Neuron (in vitro differentiated cells): ENCODE measurements around the gene FIGNL2.

Experiments used
- H2AFZ ChIP-seq: one replicate; pipeline ENCODE4 v1.6.1; 2013; ENCODE audit warnings: low read depth, mild to moderate bottlenecking, inconsistent platforms, low read length, moderate library complexity
- H3K27me3 ChIP-seq: one replicate; pipeline ENCODE4 v1.6.1; 2013; ENCODE audit warnings: low read length; ENCODE audit not compliant: insufficient read depth
- H3K36me3 ChIP-seq: one replicate; pipeline ENCODE4 v1.6.1; 2013; ENCODE audit warnings: low read length; ENCODE audit not compliant: insufficient read depth
- H3K4me1 ChIP-seq: one replicate; pipeline ENCODE4 v1.6.1; 2013; ENCODE audit warnings: low read length; ENCODE audit not compliant: insufficient read depth
- H3K4me3 ChIP-seq: 2 replicates; pipeline ENCODE4 v1.5.1; 2013; ENCODE audit warnings: mild to moderate bottlenecking, low read length, moderate library complexity
- H3K9me3 ChIP-seq: one replicate; pipeline ENCODE4 v1.6.1; 2013; ENCODE audit warnings: low read length

The FIGNL2 gene

DNA sequence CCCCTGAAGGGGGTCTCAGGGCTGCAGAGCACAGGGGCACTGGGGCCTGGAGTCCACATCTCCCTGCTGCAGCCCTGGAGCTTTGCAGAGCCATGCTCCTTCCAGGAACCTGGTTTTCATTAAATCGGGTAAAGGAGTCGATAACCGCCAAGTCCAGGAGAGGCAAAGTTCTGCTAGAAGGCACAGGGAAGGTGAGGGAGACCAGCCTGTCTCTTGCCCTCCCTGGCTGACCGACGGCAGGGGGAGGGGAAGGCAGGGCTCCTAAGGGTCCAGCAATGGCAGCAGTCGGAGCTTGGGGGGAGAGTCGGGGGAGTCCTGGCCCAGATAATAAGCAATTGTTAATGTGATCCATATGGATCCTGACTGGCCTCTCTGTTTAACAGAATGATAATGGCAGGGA, 3.0 kb downstream of the FIGNL2 start:
- peaks cover 20% of the 10 kb centered on the region for H3K36me3 ChIP-seq
- H3K4me3 ChIP-seq = no peak overlapping the region
- peaks cover 24% of the 10 kb centered on the region for H3K4me1 ChIP-seq
- no peak overlapping the region for H2AFZ ChIP-seq
- H3K27me3 ChIP-seq = no peaks in the 10 kb centered on the region
- no peaks in the 10 kb centered on the region for H3K9me3 ChIP-seq

DNA sequence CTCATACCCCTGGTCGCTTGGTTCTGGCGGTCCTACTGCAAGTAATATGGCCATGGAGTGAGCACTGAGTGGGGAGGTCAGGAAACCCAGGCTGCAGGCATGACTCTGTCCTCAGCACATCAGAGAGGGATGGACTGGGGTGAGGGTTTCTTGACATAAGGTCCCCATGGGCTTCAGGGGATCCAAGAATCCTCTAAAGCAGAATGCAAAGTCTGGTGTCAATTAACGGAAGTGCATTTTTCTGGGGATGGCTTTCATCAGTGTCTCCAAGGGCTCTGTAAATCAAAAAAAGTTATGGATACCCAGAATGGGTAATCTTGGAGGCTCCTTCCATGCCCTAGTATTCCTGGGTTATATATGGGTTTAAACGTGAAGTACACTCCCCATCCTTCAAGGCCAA, 3.7 kb downstream of the FIGNL2 start:
- H2AFZ ChIP-seq = no peak overlapping the region
- no peaks in the 10 kb centered on the region for H3K27me3 ChIP-seq
- peaks cover 23% of the 10 kb centered on the region for H3K36me3 ChIP-seq
- no peak overlapping the region for H3K4me3 ChIP-seq
- peaks cover 25% of the 10 kb centered on the region for H3K4me1 ChIP-seq
- no peaks in the 10 kb centered on the region for H3K9me3 ChIP-seq

DNA sequence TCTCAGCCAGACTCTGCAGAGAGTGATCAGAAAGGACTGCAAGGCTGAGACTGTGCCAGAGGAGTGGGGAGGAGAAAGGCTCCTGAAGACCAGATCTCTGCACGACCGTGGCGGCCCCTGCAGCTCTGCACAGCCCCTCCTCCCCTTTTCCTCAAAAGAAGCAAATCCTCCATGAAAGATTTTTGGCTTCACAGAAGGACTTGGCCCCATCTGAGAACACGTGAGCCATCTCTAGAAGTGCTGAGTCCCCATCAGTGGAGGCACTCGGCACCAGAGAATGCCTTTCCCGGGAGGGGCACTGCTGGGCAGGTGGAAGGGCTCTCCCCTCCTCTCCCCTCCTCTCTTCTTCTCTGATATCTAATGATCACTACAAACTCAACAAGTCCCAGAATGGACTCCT, 6.8 kb downstream of the FIGNL2 start:
- Histone ChIP-seq H3K4me1 (peaks cover 56% of the 10 kb centered on the region), H3K9me3 (no peaks in the 10 kb centered on the region), H3K27me3 (no peaks in the 10 kb centered on the region), H2AFZ (no peak overlapping the region), H3K4me3 (no peak overlapping the region), H3K36me3 (peaks cover 30% of the 10 kb centered on the region)

DNA sequence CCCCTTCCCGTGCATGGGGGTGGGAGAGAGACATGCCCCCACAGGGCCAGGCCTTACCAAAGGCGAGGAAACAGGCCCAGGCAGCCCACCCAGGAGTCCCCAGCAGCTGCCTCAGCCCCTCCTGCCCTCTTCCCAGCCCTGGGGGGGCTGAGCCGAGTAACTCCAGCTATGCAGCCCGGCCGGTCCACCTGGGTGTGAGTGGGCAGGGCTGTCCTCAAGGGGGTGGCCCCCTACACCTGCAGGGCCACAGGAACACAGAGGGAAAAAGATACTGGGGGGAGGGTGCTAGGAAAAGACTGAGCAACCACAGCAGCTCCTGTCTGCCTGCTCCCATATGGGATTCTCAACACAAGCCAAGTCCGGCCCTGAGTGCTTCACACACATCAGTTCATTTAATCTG, 7.6 kb downstream of the FIGNL2 start:
- Histone ChIP-seq H2AFZ (no peak overlapping the region), H3K36me3 (peaks cover 30% of the 10 kb centered on the region), H3K27me3 (no peaks in the 10 kb centered on the region), H3K4me1 (peaks cover 52% of the 10 kb centered on the region), H3K4me3 (no peak overlapping the region), H3K9me3 (no peaks in the 10 kb centered on the region)

DNA sequence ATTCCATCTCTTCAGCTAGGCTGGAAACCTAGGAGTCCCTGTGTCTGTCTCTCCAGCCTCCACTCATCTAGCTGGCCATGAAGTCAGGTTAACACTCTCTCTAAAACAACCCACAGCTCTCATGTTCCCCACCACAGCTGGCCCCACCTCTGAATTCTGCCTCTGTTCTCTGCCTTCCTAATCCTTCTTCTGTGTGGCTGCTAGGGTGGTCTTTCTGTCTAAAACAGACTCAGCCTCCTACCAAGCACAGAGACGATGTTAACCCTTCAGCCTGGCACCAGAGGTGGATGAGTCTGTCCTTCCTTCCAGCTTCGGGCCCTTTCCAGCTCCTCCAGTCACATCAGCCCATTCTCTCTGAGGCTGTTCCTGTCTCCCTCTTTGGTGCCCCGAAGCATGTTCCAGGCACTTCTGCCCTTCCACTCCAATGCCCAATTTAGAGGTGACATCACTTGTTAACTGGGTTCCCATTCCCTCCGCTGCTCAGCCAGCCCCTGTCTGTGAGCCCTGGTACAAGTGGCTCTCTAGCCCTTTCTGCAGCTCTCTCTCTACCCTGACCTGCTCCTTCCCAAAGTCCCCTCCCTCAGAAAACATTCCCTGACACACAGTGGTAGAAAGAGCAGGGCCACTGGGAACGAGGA, 9.1 kb downstream of the FIGNL2 start:
- H2AFZ ChIP-seq = no peak overlapping the region
- no peak overlapping the region for H3K4me3 ChIP-seq
- peaks cover 19% of the 10 kb centered on the region for H3K36me3 ChIP-seq
- peaks cover 43% of the 10 kb centered on the region for H3K4me1 ChIP-seq
- H3K9me3 ChIP-seq = no peaks in the 10 kb centered on the region
- no peaks in the 10 kb centered on the region for H3K27me3 ChIP-seq

DNA sequence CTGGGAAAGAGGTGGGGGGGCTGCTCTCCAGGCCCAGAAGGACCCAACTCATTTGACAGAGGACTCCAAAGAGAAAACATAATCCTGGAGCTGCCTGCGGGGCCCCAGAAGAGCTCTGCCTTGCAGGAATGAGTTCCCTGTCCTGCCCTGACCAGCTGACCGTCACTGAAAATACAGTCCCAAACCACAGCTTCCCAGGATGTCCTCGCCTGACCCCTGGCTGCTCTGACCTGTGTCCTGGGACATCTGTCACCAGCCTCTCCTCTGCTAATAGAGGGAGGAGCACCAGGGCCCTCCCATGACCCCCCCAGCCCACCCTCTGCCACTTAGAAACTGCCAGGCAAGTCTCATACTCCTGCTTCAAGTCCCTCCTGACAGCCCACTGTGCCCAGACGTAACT, 9.8 kb downstream of the FIGNL2 start:
- peaks cover 43% of the 10 kb centered on the region for H3K4me1 ChIP-seq

DNA sequence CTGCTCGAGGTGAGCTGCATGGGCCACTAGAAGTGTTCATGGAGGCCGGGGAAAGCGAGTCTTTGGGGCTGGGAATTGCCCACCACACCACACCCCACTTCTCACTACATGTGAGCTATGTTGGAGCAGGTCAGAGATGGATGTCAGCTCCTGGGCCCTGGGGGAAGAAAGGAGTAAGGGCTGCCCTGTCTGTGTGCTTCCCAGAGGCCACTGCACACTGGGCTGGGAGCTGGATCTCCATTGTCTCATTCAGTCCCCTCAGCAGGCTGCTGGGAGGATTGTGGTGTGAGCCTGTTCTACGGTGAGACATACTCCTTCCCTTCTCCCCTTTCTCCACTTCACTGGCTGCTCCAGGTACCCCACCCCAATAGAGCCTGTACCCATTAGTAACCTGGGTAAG, 10.5 kb downstream of the FIGNL2 start:
- Histone ChIP-seq H3K27me3 (no peaks in the 10 kb centered on the region), H3K4me1 (peaks cover 43% of the 10 kb centered on the region)

More for the DNA sequence above, 9.8 kb downstream of the FIGNL2 start:
- Histone ChIP-seq H3K9me3 (no peaks in the 10 kb centered on the region), H3K4me3 (no peak overlapping the region), H3K27me3 (no peaks in the 10 kb centered on the region), H2AFZ (no peak overlapping the region), H3K36me3 (peaks cover 19% of the 10 kb centered on the region)

DNA sequence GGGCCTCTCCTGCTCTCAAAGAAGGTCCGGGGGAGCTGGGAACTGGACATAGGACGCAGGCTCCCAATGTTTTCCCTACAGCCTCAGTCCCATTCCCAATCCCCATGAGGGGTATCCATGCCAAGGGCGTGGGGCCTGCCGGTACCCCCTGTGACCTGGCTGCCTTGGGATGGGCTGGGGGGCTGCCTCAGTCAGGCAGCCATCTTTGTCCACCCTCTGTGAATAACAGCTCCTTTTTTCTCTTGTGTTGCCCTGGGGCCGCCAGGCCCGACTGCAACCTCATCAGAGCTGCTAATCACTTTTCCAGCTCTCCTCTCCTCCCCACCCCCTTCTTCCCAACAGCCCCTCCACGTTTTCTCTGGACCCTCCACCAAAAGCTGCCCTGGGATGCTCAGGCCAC, 11.2 kb downstream of the FIGNL2 start:
- H3K27me3 ChIP-seq = no peaks in the 10 kb centered on the region
- H2AFZ ChIP-seq = no peak overlapping the region
- H3K4me3 ChIP-seq = no peak overlapping the region

More for the DNA sequence above, 10.5 kb downstream of the FIGNL2 start:
- Histone ChIP-seq H3K36me3 (peaks cover 13% of the 10 kb centered on the region), H2AFZ (no peak overlapping the region), H3K4me3 (no peak overlapping the region), H3K9me3 (no peaks in the 10 kb centered on the region)

DNA sequence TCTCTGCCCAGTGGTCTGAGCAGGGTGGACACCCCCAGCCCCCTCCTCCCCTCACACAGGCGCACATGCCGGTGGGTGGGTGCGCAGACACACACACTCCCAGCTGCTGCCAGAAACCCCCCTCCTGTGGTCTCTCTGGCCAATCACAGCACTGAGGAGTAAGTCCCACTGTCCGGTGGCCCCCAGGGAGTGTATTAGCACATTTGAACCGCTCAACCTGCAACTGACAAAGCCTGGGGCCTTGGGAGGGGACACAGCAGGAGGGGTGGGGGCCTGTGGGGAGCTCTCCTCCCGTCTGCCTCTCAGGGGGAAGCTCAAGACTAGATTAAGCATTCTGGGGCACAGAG, 11.7 kb downstream of the FIGNL2 start:
- H3K36me3 ChIP-seq = peaks cover 10% of the 10 kb centered on the region
- H3K4me3 ChIP-seq = no peak overlapping the region
- no peaks in the 10 kb centered on the region for H3K27me3 ChIP-seq
- no peak overlapping the region for H2AFZ ChIP-seq
- peaks cover 39% of the 10 kb centered on the region for H3K4me1 ChIP-seq
- H3K9me3 ChIP-seq = no peaks in the 10 kb centered on the region

More for the DNA sequence above, 11.2 kb downstream of the FIGNL2 start:
- peaks cover 10% of the 10 kb centered on the region for H3K36me3 ChIP-seq
- H3K4me1 ChIP-seq = peaks cover 39% of the 10 kb centered on the region
- H3K9me3 ChIP-seq = no peaks in the 10 kb centered on the region

DNA sequence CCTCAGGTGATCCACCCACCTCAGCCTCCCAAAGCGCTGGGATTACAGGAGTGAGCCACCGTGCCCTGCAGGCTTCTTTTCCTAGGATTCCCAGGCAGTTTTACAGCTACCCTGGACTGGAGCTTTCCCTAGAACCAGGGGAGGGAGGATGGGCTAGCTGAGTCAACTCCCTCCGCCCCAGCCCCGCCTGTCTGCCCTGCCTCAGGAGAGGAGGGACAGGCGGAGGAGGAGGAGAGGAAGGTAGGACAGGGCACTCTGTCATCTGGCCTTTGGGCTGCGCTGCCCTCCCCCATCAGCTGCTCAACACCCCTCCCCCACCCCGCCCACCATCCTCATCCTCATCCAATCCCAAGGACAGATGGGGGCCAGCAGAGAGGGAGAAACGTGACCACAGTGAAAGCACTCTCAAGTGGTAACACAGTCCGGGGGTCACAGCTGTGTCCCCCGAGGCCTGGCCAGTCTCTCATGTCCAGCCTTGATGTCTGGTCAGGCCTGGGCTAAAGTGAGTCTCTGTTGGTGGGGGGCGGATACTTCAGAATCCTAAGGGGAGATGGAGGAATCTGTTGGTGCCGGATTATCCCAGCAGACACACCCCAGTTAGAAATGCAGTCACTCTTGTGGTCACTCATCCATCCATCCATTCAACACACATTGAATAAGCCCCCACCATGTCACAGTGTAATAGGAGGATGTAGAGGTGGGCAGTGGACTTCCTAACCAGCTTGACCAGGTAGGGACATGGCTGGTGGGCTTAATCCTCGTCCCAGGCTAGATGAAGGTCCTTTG, 12.3 kb downstream of the FIGNL2 start:
- H3K9me3 ChIP-seq = no peaks in the 10 kb centered on the region

DNA sequence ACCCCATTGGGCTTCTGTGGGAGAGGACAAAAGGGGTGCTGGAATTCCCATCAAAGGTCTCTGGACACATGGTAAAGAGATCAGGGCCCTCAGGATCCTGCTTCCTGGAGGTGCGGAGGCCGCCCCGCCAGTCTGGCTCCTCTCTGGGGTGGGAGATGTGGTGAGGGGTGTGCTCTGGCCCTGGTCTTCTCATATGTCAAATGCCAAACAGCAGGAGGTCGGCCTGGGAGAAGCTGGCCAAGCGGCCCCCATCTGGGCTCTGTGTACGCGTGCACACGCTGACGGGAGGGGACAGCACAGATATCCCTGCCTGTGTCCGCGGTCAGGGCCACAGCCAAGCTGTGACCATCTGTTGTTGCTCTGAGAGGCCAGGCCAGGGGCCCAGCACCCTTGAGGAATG, 14.1 kb downstream of the FIGNL2 start:
- H3K27me3 ChIP-seq = no peaks in the 10 kb centered on the region

More for the DNA sequence above, 12.3 kb downstream of the FIGNL2 start:
- Histone ChIP-seq H2AFZ (no peak overlapping the region), H3K27me3 (no peaks in the 10 kb centered on the region), H3K4me1 (peaks cover 44% of the 10 kb centered on the region), H3K36me3 (peaks cover 10% of the 10 kb centered on the region), H3K4me3 (no peak overlapping the region)

DNA sequence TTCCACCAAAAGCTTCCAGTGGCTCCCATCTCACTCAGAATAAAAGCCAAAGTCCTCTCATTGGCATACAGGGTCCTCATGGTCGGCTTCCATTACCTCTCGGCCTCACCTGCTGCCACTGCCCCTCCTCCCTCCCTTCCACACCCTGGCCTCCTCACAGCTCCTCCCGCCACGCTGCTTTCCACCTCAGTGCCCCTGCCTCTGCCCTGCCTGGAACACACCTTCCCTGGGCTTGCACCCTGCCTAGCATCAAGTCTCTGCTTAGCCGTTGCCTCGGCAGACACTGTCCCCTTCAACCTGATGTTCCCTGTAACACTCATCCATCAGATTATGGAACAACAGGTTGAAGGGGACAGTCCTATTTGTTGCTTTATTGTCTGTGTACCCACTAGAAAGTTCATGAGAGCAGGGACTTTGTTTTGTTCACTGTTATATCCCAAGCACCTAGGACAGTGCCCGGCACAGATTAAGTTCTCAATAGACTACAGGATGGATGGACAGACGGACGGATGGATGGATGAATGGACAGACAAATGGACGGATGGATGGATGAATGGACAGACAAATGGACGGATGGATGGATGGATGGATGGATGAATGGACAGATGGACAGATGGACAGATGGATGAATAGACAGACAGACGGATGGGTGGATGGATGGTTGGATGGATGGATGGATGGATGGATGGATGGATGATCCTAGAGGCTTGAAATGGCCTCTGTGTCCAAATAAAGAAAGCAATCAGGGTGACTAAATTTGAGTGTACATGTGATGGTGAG, 14.9 kb downstream of the FIGNL2 start:
- no peaks in the 10 kb centered on the region for H3K9me3 ChIP-seq
- H3K4me1 ChIP-seq = peaks cover 45% of the 10 kb centered on the region

More for the DNA sequence above, 14.1 kb downstream of the FIGNL2 start:
- Histone ChIP-seq H3K36me3 (peaks cover 2% of the 10 kb centered on the region), H3K4me3 (no peak overlapping the region), H3K9me3 (no peaks in the 10 kb centered on the region), H2AFZ (no peak overlapping the region), H3K4me1 (peaks cover 45% of the 10 kb centered on the region)

More for the DNA sequence above, 14.9 kb downstream of the FIGNL2 start:
- Histone ChIP-seq H2AFZ (no peak overlapping the region), H3K4me3 (no peak overlapping the region), H3K27me3 (no peaks in the 10 kb centered on the region), H3K36me3 (no peaks in the 10 kb centered on the region)
